Stimulated activated CD8-positive, alpha-beta memory T cell treated with anti-CD3 and anti-CD28 coated beads, Interleukin-12 subunit alpha, Interleukin-12 subunit beta, amount 100 ng/mL, for 1 hour (primary cell): ENCODE results near the gene E2F3.
A peak's percentile ranks its signal among the peaks of the same experiment; 100 is the strongest.

Source experiments
- DNase-seq: peaks from one replicate; pipeline ENCODE4 v3.0.0-alpha.2; 2020; ENCODE audit warnings: low read depth

E2F3 gene

DNA sequence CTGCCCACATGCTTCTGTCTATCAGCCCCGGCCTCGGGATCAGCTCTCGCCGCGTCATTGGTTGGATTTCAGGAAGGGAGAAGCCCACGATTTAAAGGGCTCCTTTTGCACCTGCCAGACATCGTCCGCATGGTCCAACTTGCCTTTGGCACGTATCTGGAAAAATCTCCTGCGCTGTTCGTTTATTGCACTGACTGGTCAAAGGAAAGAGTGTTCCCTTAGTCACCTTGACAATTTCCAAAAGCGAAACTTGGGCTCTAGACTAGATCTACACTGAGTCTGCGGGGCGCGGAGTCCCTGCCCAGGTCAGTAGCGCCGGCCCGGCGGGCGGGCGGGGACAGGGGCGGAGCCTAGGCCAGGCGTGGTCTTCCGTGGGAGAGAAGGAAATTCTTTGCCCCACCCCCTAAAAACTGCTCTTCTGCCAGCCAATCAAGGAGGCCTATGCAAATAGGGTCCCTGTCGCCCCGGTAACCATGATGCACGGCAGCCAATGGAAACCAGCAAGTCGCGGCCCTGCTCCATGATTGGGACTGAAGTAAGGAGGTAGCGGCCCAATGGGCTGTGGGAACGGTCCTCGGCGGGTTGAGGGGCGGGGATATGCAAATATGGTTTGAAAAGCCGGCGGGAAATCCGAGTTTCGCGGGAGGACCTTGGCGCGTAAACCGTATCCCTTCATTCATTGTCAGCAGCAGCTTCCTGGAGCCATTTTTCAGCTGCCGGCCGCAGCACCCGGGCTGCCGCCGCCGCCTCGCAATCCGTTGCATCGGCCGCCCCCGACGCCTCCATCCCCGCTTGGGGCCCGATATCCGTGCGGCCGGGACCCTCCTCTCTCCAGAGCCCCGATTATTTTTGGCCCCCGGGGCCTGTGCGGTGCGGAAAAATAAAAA lies at the start of gene E2F3:
TSS of gene E2F3 (plus strand) at position 675 of the 887 bp plus-strand sequence. CDS start 354 bp downstream, outside the sequence.
- DNase-seq, result peak; percentile 99

GRCh38 chr6:20352346-20352745 lies 49.3 kb upstream of the E2F3 start:
- no peak for DNase-seq

DNA sequence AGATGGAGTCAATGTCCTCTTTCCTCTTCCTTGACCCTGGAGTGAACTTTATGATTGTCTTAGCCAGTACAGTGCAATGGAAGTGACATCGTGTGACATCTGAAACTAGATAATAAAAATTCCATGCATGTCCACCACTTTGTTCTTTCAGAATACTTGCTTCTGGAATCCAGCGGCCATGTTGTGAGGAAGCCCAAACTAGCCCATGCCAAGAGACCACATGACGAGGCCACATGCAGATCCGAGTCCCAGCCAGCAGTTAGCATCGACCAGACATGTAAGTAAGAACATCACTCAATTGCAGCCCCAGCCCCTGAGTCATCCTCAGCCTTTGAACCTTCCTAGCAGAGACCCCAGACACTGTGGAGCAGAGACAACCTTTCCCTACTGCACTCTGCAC lies 48.5 kb upstream of the E2F3 start:
- no peak for DNase-seq

GRCh38 chr6:20354366-20354765 lies 47.3 kb upstream of the E2F3 start:
- no peak for DNase-seq

GRCh38 chr6:20360471-20361119 lies 41.1 kb upstream of the E2F3 start:
- no peak for DNase-seq

DNA sequence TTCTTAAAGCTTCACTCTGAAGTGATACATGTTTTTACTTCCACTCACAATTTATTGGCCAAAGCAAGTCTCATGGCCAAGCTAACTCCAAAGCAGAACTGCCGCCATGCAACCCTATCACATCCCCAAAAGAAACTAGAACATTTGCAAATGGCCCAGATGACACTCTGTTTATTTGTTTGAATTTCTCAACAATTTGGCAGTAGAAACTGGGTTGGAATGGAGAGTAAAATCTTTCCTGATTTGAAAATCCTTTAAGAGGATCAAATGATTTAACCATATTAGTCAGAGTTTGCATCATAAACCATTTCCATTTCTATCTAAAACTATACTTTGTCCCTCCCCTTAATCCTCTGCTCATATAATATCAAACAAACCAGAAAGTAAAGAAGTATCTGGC lies 39.1 kb upstream of the E2F3 start:
- no peak for DNase-seq

DNA sequence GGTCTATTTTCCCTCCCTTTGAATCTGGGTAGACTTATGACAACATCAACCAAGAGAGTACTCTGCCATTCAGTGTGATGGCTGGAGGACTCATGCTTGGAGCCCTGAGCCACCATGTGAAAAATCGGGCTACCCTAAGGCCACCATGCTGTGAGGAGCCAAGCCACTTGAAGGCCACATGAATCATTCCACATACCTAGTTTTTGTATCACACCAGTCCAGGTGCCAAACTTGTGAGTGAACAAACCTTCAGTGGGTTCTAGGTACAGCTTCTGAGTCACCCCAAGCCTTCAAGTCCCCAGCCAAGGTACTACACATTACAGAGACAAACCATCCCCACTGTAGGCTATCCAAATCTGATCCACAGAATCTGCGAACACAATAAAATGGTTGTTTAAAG lies 37.4 kb upstream of the E2F3 start:
- no peak for DNase-seq

GRCh38 chr6:20365456-20365855 lies 36.2 kb upstream of the E2F3 start:
- no peak for DNase-seq

DNA sequence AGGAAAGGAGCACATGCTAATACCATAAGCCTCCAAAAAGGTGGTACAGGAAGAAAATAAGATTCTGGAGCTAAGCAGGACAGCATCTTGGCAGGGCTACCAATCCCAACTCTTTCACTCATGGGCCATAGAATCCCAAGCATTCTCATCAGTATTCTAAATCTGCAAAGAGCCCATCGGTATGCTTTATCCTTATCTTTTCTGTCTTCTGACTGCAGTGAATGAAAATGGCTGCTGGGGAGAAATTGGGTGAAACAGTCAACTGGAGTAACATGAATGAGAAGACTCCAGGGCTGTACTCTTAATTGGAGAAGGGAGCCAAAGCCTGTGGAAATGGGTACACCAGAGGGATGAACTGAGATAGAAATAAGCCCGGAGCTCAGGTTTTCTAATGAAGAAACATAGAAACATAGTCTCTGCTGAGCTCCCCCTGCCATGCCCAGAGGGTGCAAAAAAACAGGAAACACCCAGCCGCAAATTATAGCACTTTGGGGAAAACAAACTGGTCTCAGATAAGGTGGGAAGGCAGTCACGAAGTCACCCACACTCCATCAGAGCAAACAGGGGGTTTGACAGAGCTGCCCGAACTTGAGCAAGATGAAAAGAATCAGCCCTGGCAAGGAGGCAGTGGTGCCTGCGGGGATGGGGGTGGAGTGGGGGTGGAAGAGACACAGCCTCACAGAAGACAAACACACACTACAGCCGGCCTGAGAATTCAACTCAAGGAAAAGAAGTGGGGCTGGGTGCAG lies 35.4 kb upstream of the E2F3 start:
- DNase-seq, result peak; percentile 23

DNA sequence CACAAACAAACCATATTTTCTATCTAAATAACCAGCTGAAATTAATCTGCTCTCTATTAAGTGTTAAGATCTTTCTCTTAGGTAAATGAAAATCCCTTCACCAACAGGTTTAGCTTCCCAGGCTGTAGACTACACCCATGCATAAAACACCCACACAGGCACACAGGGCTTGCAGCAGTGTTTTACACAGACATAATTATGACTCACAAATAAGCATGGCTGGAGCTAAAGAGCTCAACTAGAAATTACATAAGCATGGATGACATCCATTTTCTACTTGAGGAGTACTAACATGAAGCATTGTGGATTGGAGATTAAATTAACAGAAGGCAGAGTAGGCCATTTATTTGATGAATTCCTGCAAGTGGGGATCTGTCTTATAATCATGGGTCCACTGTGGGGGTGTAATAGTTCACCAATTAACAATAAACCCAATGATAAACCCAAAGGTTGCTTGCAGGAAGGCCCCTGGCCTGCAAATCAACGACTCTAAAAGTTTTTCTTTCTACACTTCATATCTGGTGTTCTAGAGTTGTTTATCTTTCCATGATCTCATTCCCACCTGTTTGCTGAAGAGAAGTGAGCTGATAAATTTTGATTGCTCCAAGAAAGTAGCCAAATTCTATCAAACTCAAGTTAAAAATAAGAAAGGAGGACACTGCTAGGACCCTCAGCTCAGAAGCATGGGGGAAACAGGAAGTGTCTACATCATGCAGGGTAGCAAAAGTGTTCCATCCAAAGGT lies 33.8 kb upstream of the E2F3 start:
- no peak for DNase-seq

GRCh38 chr6:20370393-20370792 lies 31.3 kb upstream of the E2F3 start:
- no peak for DNase-seq

- DNase-seq, result no peak
Measured at GRCh38 chr6:20370801-20371200, 30.9 kb upstream of the E2F3 start.

DNA sequence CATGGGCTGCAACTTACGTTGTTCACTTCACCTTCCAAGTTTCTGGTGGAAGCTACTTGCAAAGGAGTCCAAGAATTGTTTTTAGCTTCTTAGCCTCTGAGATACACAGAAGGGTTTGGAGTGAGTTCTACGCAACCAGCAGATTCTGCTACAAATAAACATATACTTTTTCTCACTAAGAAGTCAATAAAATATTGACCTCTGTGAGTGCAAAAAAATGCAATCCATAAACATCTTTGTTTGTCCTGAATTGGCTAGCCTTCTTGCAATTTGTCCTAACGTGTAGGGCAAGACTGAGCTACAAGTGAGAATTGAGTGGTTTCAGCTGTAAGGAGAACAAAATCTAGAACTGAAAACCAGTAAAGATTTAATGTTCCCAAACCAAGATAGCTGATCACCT lies 26.2 kb upstream of the E2F3 start:
- DNase-seq, result no peak

GRCh38 chr6:20377623-20378265 lies 23.9 kb upstream of the E2F3 start:
- DNase-seq, result no peak

DNA sequence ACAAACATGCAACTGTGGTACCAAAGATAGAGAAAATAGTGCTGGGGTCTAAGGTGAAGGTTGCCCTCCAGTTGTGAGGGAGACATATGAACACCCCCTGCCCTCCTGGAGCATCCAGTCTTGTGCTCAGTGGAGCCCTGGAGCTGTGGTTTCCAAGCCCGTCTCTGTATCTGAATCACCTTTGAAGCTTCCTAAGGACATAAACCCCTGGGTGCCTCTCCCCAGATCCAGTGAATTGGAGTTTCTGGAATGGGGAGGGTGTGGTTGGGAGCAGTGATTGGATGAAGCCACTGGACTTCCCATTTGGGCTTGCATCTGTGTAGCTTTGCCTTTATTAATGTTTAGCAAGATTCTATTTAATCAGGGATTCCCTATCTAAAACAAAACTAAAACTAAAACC lies 22.4 kb upstream of the E2F3 start:
- DNase-seq, result no peak

DNA sequence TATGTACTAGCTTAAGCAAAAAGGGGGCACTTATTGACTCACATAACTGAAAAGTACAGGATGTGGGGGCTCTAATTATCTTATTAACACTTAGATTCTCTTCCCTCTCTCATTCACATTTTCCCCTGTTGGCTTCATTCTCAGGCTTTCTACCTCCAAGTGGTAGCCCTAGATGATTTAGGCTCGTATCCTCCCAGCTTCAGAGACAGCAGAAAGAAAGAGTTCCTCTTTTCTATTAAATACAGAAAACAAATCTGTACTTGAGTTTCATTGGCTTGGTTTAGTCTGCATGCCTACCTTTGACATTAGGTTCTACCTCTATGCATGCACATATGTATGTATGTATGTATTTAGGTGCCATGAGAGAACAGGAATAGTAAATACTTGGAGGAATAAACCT lies 15.5 kb upstream of the E2F3 start:
- DNase-seq, result no peak

DNA sequence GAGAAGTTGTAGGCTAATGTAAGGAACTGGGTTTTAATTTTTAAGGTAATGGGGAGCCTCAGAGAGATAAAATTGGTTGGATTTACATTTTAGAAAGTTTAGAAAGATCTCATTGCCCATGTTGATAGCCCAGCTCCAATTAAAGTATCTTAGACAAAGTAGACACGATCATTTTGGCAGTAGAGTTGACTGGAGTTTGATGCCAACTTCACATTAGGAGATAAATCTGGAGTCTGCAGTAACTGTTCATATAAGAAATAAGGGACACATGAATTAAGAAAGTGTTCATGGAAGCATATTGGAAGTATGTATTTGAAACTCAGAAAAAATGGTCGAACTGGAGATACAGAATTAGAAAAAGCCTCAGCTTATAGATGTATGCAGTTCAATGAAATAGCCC lies 12.6 kb upstream of the E2F3 start:
- DNase-seq, result no peak

DNA sequence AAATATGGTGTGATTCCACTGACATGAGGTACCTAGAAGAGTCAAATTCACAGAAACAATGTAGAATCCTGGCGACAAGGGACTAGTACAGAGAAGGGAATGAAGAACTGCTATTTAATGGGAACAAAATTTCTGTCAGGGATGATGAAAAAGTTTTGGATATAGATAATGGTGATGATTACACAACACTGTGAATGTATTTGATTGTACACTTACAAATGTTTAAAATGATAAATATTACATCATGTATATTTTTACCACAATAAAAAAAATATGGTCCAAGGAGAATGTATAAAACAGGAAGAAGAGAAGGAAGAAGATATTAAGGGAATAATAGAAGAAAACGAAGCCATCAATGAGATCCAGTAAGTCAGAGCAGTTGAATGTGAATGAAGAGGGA lies 8.4 kb upstream of the E2F3 start:
- DNase-seq, result no peak

DNA sequence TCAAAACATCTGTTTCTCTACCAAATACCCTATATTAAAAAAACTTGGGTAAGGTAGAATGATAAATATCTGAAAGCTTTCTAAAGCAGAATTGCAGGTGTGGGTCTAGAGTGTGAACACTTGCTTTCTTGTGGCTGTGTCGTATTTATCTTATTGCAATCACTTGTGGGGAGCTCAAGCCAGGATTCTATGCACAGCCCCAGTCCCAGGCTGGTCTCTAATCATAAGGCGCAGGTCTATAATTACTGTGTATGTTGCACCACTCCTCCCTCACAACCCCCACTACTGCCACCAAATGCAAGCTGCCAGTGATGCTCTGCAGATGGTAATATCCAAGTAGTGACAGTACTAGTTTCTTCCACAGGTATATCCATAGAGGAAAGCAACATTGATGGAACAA lies 2.2 kb upstream of the E2F3 start:
- no peak for DNase-seq

DNA sequence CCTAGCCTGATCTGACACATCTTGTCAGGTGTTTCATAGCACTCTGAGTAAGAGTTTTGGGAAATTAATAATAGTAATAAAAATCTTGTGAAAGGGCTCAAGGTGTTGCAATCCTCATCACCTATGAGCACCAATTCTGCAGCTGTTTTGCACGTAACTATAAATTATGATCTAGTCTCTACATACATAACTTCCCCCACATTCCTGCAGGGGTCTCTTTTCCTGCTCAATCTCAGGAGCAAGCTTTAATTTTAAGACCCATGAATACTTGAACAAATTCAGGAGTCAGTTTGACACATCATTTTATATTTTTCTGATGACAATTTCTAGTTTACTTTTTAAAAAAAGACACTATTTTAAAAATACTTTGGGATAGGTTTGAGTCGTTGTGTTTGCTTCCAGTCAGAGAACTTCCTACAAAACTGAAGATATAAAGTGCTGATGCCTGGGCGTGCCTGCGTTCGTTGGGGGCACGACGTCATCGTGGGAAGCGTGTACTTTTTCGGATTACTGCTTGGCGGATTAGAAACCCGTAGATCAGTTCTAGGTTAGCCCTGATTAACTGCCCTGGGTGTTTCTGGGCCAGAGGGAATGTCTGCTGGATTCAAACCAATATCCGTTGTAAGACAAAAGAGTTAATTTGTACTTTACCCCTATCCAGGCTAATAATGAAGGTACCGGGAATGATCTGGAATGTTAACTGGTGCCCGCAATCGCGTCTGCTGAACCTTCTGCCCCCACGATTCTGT lies 1.0 kb upstream of the E2F3 start:
- peak; percentile 10 for DNase-seq

- no peak for DNase-seq
Measured at GRCh38 chr6:20402092-20402341, 338 bp downstream of the E2F3 start.
